Measurements from ENCODE around the gene RMDN3. TPM values are rescaled to one million over a fixed set of nuclear protein-coding genes. Genes with fewer than 3 reads are reported as not detected.

RMDN3 gene
- total and polyA plus RNA-seq, 2 of the 13 experiments (the other 11 are each of a cell fraction or from before 2014, with no cell fraction given): 16.8 to 19.5 TPM

GRCh38 chr15:40754574-40754882 lies 526 bp downstream of the RMDN3 start (continued):
- TF ChIP-seq, protein P1, sequence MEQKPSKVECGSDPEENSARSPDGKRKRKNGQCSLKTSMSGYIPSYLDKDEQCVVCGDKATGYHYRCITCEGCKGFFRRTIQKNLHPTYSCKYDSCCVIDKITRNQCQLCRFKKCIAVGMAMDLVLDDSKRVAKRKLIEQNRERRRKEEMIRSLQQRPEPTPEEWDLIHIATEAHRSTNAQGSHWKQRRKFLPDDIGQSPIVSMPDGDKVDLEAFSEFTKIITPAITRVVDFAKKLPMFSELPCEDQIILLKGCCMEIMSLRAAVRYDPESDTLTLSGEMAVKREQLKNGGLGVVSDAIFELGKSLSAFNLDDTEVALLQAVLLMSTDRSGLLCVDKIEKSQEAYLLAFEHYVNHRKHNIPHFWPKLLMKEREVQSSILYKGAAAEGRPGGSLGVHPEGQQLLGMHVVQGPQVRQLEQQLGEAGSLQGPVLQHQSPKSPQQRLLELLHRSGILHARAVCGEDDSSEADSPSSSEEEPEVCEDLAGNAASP (CRISPR knock-in tag; IDR thresholded peaks at IDR 0.05; ENCODE audit: borderline replicate concordance): no peak
- TF ChIP-seq HNRNPLL (IDR thresholded peaks at IDR 0.05; ENCODE audit: low read depth, low read length, poor library complexity, severe bottlenecking) (peak; percentile 56), YEATS4 (CRISPR knock-in tag; IDR thresholded peaks at IDR 0.05; ENCODE audit: borderline replicate concordance) (no peak), ZNF441 (CRISPR knock-in tag; IDR thresholded peaks at IDR 0.05; ENCODE audit: borderline replicate concordance) (no peak), AGO2 (optimal IDR thresholded peaks at IDR 0.05; ENCODE audit: low read depth, low read length) (peak; percentile 71), REPIN1 (CRISPR knock-in tag; IDR thresholded peaks at IDR 0.05; ENCODE audit: borderline replicate concordance, low read depth) (no peak), CCAR2 (optimal IDR thresholded peaks at IDR 0.05; ENCODE audit: low read depth, low read length) (no peak), SOX13 (IDR thresholded peaks at IDR 0.05) (no peak), SOX13 (CRISPR knock-in tag; conservative IDR thresholded peaks at IDR 0.05 in 1 of 2, IDR thresholded peaks at IDR 0.05 in 1 of 2) (no peak), ZNF775 (CRISPR knock-in tag; IDR thresholded peaks at IDR 0.05; ENCODE audit: borderline replicate concordance) (no peak), ZNF879 (CRISPR knock-in tag; IDR thresholded peaks at IDR 0.05) (no peak), MEF2D (CRISPR knock-in tag; IDR thresholded peaks at IDR 0.05) (0 out of 2 replicates have a peak, but pooled peaks have one; percentile 3), ATF6 (CRISPR knock-in tag; conservative IDR thresholded peaks at IDR 0.05) (no peak), HNRNPH1 (optimal IDR thresholded peaks at IDR 0.05; ENCODE audit: low read depth, low read length) (no peak), ISL2 (CRISPR knock-in tag; IDR thresholded peaks at IDR 0.05) (no peak), CERS6 (CRISPR knock-in tag; IDR thresholded peaks at IDR 0.05) (no peak), EHMT2 (IDR thresholded peaks at IDR 0.05; ENCODE audit: borderline replicate concordance, low read depth, low read length) (no peak), PAF1 (CRISPR knock-in tag; IDR thresholded peaks at IDR 0.05) (no peak), ZNF275 (CRISPR knock-in tag; IDR thresholded peaks at IDR 0.05; ENCODE audit: borderline replicate concordance) (no peak), ZNF792 (CRISPR knock-in tag; IDR thresholded peaks at IDR 0.05) (no peak), ZKSCAN5 (CRISPR knock-in tag; IDR thresholded peaks at IDR 0.05) (no peak), ZNF383 (CRISPR knock-in tag; IDR thresholded peaks at IDR 0.05; ENCODE audit: borderline replicate concordance) (no peak), NFKB2 (CRISPR knock-in tag; IDR thresholded peaks at IDR 0.05; ENCODE audit: borderline replicate concordance) (0 out of 2 replicates have a peak, but pooled peaks have one; percentile 7), NR3C1 (CRISPR knock-in tag; IDR thresholded peaks at IDR 0.05) (no peak), ZNF567 (CRISPR knock-in tag; IDR thresholded peaks at IDR 0.05; ENCODE audit: borderline replicate concordance) (no peak), ZNF501 (CRISPR knock-in tag; IDR thresholded peaks at IDR 0.05) (no peak; the same call in 1 of the 2 replicates), NR2F1 (CRISPR knock-in tag; IDR thresholded peaks at IDR 0.05) (no peak), RCOR2 (CRISPR knock-in tag; IDR thresholded peaks at IDR 0.05) (no peak)

Data from HepG2 (cell line).